HFF-Myc (cell line): ENCODE results near the gene ABI3BP.

Experiments
- DNase-seq: peaks from one replicate; pipeline ENCODE4 v3.0.0-alpha.2; 2011; ENCODE audit warnings: low read depth; ENCODE audit errors: extremely low read depth
- H3K4me3 ChIP-seq: replicated peaks from 2 replicates; pipeline ENCODE4 v1.5.1; 2011; ENCODE audit warnings: low read depth, mild to moderate bottlenecking, control low read depth, low read length
- TF ChIP-seq, protein P1 (sequence below): IDR thresholded peaks from 2 replicates; pipeline ENCODE4 v1.5.1; 2012; ENCODE audit warnings: mild to moderate bottlenecking, low read depth, low read length, control low read depth; ENCODE audit errors: missing control alignments

ABI3BP gene

DNA sequence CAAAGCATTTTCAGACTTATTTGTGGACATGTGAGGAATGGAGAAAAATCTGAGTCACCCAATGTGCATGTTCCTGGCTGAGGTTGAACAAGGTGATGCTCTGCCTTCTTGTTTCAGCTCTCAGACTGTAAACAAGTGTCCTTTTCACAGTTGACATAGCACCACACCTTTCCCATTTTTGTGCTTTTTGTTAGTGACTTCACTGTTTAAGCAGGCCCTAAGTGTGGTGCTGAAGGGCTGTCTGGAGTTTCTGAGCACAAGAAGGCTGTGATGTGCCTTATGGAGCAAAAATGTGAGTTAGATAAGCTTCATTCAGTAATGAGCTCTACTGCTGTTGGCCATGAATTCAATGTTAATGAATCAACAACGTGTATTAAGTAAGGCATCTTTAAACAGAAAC is 20.4 kb downstream of the ABI3BP start:
- TF ChIP-seq, protein P1, sequence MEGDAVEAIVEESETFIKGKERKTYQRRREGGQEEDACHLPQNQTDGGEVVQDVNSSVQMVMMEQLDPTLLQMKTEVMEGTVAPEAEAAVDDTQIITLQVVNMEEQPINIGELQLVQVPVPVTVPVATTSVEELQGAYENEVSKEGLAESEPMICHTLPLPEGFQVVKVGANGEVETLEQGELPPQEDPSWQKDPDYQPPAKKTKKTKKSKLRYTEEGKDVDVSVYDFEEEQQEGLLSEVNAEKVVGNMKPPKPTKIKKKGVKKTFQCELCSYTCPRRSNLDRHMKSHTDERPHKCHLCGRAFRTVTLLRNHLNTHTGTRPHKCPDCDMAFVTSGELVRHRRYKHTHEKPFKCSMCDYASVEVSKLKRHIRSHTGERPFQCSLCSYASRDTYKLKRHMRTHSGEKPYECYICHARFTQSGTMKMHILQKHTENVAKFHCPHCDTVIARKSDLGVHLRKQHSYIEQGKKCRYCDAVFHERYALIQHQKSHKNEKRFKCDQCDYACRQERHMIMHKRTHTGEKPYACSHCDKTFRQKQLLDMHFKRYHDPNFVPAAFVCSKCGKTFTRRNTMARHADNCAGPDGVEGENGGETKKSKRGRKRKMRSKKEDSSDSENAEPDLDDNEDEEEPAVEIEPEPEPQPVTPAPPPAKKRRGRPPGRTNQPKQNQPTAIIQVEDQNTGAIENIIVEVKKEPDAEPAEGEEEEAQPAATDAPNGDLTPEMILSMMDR: no peak
- no peak for DNase-seq
- H3K4me3 ChIP-seq: no peak overlapping the region

DNA sequence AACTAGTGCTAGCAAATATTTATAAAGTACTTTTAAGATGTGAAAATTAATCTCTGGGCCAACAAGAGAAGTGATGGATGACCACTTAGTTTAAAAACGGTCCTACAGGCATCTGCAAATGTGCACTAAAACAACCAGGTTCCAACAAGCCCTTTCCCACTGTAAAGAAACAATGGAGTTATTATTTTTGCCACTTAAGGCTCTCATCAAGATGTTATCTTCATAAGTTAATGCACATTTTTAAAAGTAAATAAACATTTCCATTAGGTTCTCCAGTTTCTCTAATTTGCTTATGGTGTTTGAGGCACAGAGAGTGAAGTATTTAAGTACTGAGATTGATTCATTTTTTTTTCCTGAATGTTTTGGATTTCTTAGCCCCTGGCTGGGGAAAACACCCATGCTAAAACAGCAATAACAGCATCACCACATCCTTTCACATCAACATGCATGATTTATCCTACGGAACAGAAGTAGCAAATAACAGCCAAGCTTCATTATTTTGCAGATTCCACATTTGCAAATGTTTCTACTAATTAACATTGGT is 20.8 kb downstream of the ABI3BP start:
- no peak for DNase-seq

GRCh38 chr3:100971798-100972197 is 21.4 kb downstream of the ABI3BP start:
- TF ChIP-seq, protein P1: no peak
- H3K4me3 ChIP-seq: no peak overlapping the region
- DNase-seq: no peak

More for the DNA sequence above, 20.8 kb downstream of the ABI3BP start:
- TF ChIP-seq, protein P1: no peak
- no peak overlapping the region for H3K4me3 ChIP-seq

DNA sequence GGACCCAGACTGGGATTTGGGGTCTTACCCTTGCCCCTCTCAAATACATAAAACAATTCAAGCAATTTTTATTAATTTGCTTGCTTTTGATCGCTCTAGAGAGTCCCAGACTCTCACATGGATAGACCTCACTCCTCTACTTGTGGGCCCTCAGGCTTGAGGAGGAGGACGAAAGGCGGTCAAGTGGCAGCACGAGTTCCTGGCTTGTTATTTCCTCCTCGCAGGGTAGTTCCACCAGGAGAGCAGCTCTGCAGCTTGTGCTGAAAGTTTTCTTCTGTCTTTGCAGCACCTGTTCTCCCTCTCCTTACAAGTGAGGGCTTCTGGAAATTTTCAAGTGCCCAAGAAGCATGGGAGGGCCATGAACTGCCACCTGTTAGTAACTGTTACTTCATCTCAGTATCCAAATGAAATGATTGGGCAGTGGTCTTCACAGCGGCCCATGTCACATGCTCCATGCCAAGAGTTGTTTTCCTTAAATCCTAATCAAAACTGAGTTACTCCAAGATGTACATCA is 22.7 kb downstream of the ABI3BP start:
- TF ChIP-seq, protein P1: no peak
- no peak overlapping the region for H3K4me3 ChIP-seq
- DNase-seq: no peak

- TF ChIP-seq, protein P1: no peak
- DNase-seq: no peak
- no peak overlapping the region for H3K4me3 ChIP-seq
Observed at GRCh38 chr3:100968932-100969906, 24.0 kb downstream of the ABI3BP start.

- TF ChIP-seq, protein P1: no peak
- no peak overlapping the region for H3K4me3 ChIP-seq
- no peak for DNase-seq
Observed at GRCh38 chr3:100966807-100967206, 26.4 kb downstream of the ABI3BP start.
